Astrocyte (in vitro differentiated cells and primary cell): Measurements from ENCODE around the gene BECN2. TPM values are rescaled to one million over a fixed set of nuclear protein-coding genes. Genes with fewer than 3 reads are reported as not detected.

Experiments
- DNase-seq: peaks from one replicate; pipeline ENCODE4 v3.0.0-alpha.2; 2010; ENCODE audit warnings: low read depth
- FAIRE-seq: peaks from 2 replicates; lab custom pipeline; 2011; peaks lifted over from hg19 to GRCh38; lab: Jason Lieb, UNC
- H2AFZ ChIP-seq: 2 replicates; pipeline ENCODE4 v1.6.0; 2012; ENCODE audit warnings: low read depth, low read length, inconsistent platforms
- H3K27ac ChIP-seq: 2 replicates; pipeline ENCODE4 v1.5.1; 2011; ENCODE audit warnings: low read depth, low read length, inconsistent platforms
- H3K27me3 ChIP-seq: 2 replicates; pipeline ENCODE4 v1.6.0; 2011; ENCODE audit warnings: low read length, inconsistent platforms; ENCODE audit not compliant: insufficient read depth
- H3K36me3 ChIP-seq: 2 replicates; pipeline ENCODE4 v1.5.1; 2011; ENCODE audit warnings: low read length, inconsistent platforms; ENCODE audit not compliant: insufficient read depth
- H3K4me1 ChIP-seq: 2 replicates; pipeline ENCODE4 v1.5.1; 2011; ENCODE audit warnings: low read length, inconsistent platforms; ENCODE audit not compliant: insufficient read depth
- H3K4me2 ChIP-seq: 2 replicates; pipeline ENCODE4 v1.6.0; 2012; ENCODE audit warnings: low read length, inconsistent platforms
- H3K4me3 ChIP-seq: 2 replicates; pipeline ENCODE4 v1.5.1; 2011; ENCODE audit warnings: low read depth, mild to moderate bottlenecking, low read length, inconsistent platforms; ENCODE audit not compliant: insufficient read depth
- H3K79me2 ChIP-seq: 2 replicates; pipeline ENCODE4 v1.6.0; 2012; ENCODE audit warnings: mild to moderate bottlenecking, low read length, inconsistent platforms; ENCODE audit not compliant: insufficient read depth
- H3K9ac ChIP-seq: 2 replicates; pipeline ENCODE4 v1.6.0; 2012; ENCODE audit warnings: mild to moderate bottlenecking, low read length, inconsistent platforms
- H3K9me3 ChIP-seq: 2 replicates; pipeline ENCODE4 v1.5.1; 2012; ENCODE audit warnings: low read depth, mild to moderate bottlenecking, low read length, inconsistent platforms; ENCODE audit not compliant: insufficient read depth
- H4K20me1 ChIP-seq: 2 replicates; pipeline ENCODE4 v1.6.0; 2012; ENCODE audit warnings: low read length, inconsistent platforms; ENCODE audit not compliant: insufficient read depth
- H3K27ac Mint-ChIP-seq: one replicate; pipeline ENCODE4 v1.8.0; 2021; ENCODE audit warnings: mild to moderate bottlenecking, mixed read lengths; ENCODE audit not compliant: unreplicated experiment
- H3K27me3 Mint-ChIP-seq: one replicate; pipeline ENCODE4 v1.8.0; 2021; ENCODE audit warnings: low read depth, mixed read lengths; ENCODE audit not compliant: unreplicated experiment
- H3K36me3 Mint-ChIP-seq: one replicate; pipeline ENCODE4 v1.8.0; 2021; ENCODE audit warnings: low read depth, mixed read lengths; ENCODE audit not compliant: unreplicated experiment
- H3K4me1 Mint-ChIP-seq: one replicate; pipeline ENCODE4 v1.8.0; 2021; ENCODE audit warnings: low read depth, mixed read lengths; ENCODE audit not compliant: unreplicated experiment
- H3K4me3 Mint-ChIP-seq: one replicate; pipeline ENCODE4 v1.8.0; 2021; ENCODE audit warnings: mild to moderate bottlenecking, moderate library complexity, mixed read lengths; ENCODE audit not compliant: unreplicated experiment
- H3K9me3 Mint-ChIP-seq: one replicate; pipeline ENCODE4 v1.8.0; 2021; ENCODE audit warnings: mild to moderate bottlenecking, mixed read lengths; ENCODE audit not compliant: unreplicated experiment
- CTCF ChIP-seq: IDR thresholded peaks from 2 replicates; pipeline ENCODE4 v1.5.1; 2011; ENCODE audit warnings: low read depth, mild to moderate bottlenecking, inconsistent platforms, low read length, moderate library complexity; ENCODE audit not compliant: insufficient read depth
- EZH2 ChIP-seq: IDR thresholded peaks from 2 replicates; pipeline ENCODE4 v1.6.1; 2012; ENCODE audit warnings: mild to moderate bottlenecking, low read length, inconsistent platforms; ENCODE audit not compliant: insufficient read depth
- total RNA-seq: library from RNA; stranded (reverse); gene quantifications from 2 replicates; pipeline ENCODE4 v1.2.1, GENCODE V29; 2021

Gene BECN2
- total RNA-seq, 1 donor from 2014 or later = not detected

DNA sequence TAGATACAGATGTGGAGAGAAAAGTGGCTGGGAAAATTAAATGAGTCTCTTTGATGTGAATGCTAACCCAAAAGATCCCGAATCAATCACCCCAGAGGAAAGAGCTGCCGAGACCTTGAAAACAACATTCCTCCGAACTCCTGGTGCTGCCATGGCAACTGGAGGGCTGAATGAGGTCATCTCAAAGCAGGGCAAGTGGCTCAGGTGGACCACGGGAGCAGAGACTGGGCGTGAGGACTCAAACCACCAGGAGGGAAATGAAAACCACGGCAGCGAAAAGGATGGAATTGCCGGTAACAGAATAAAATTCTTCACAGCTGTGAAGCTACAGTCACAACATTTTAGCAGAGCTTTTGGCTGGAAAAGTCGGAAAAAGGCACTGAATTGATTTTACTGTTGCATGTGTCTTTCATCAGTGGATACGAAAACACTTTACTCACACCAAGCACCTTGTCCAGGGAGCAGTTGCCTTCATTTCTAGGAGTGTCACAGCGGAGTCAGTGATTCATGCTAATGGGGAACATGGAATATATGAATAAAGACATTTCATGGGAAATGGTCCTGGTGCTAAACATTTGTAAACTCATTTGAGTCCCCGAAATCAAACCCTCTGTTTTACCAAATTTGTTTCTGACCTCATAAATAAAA, 23.2 kb upstream of the BECN2 start:
- Histone ChIP-seq H4K20me1 (no peaks in the 10 kb centered on the region), H2AFZ (peak overlapping the region; percentile 15), H3K4me3 (no peak overlapping the region), H3K36me3 (no peaks in the 10 kb centered on the region), H3K27ac (no peak overlapping the region), H3K27me3 (no peaks in the 10 kb centered on the region), H3K4me2 (peak overlapping the region; percentile 72), H3K4me1 (peaks cover 7% of the 10 kb centered on the region), H3K9me3 (no peaks in the 10 kb centered on the region), H3K9ac (no peak overlapping the region), H3K79me2 (no peaks in the 10 kb centered on the region)
- no peak for FAIRE-seq
- H3K27me3 Mint-ChIP-seq = no peaks in the 10 kb centered on the region
- no peak overlapping the region for H3K4me3 Mint-ChIP-seq
- no peaks in the 10 kb centered on the region for H3K36me3 Mint-ChIP-seq
- H3K9me3 Mint-ChIP-seq = no peaks in the 10 kb centered on the region
- H3K27ac Mint-ChIP-seq = no peak overlapping the region
- DNase-seq = peak; percentile 74
- no peak for TF ChIP-seq CTCF
- no peak for TF ChIP-seq EZH2
- H3K4me1 Mint-ChIP-seq = peaks cover 8% of the 10 kb centered on the region

- no peaks in the 10 kb centered on the region for H3K36me3 Mint-ChIP-seq
- H3K4me3 Mint-ChIP-seq = no peak overlapping the region
- Histone ChIP-seq H3K27ac (no peak overlapping the region), H3K79me2 (no peaks in the 10 kb centered on the region), H4K20me1 (no peaks in the 10 kb centered on the region), H3K4me2 (no peak overlapping the region), H3K4me1 (peaks cover 7% of the 10 kb centered on the region), H2AFZ (no peak overlapping the region), H3K36me3 (no peaks in the 10 kb centered on the region), H3K27me3 (no peaks in the 10 kb centered on the region), H3K4me3 (no peak overlapping the region), H3K9me3 (no peaks in the 10 kb centered on the region), H3K9ac (no peak overlapping the region)
- no peaks in the 10 kb centered on the region for H3K27me3 Mint-ChIP-seq
- DNase-seq = no peak
- H3K27ac Mint-ChIP-seq = no peak overlapping the region
- H3K4me1 Mint-ChIP-seq = peaks cover 8% of the 10 kb centered on the region
- TF ChIP-seq EZH2 (no peak), CTCF (no peak)
- no peaks in the 10 kb centered on the region for H3K9me3 Mint-ChIP-seq
- FAIRE-seq = no peak
Observed at GRCh38 chr1:241934866-241935265, 22.7 kb upstream of the BECN2 start.

GRCh38 chr1:241939798-241940197, 17.8 kb upstream of the BECN2 start:
- Mint-ChIP-seq H3K27ac (no peak overlapping the region), H3K4me3 (no peak overlapping the region), H3K9me3 (no peaks in the 10 kb centered on the region), H3K27me3 (no peaks in the 10 kb centered on the region), H3K36me3 (no peaks in the 10 kb centered on the region), H3K4me1 (no peaks in the 10 kb centered on the region)
- H3K9me3 ChIP-seq = no peaks in the 10 kb centered on the region
- no peak overlapping the region for H3K4me2 ChIP-seq
- H4K20me1 ChIP-seq = no peaks in the 10 kb centered on the region
- no peaks in the 10 kb centered on the region for H3K4me1 ChIP-seq
- no peaks in the 10 kb centered on the region for H3K79me2 ChIP-seq
- H3K36me3 ChIP-seq = no peaks in the 10 kb centered on the region
- TF ChIP-seq CTCF (no peak), EZH2 (no peak)
- H3K9ac ChIP-seq = no peak overlapping the region
- H2AFZ ChIP-seq = no peak overlapping the region
- no peaks in the 10 kb centered on the region for H3K27me3 ChIP-seq
- H3K27ac ChIP-seq = no peak overlapping the region
- DNase-seq (no peak), FAIRE-seq (no peak)
- H3K4me3 ChIP-seq = no peak overlapping the region
